Uterus (tissue), 4 donors: ENCODE measurements around the gene GPR55. TPM values are rescaled to one million over a fixed set of nuclear protein-coding genes. Genes with fewer than 3 reads are reported as not detected.

Source experiments
- DNase-seq, 2 donors: peaks; one replicate each; pipeline ENCODE4 v3.0.0-alpha.2; 2019 to 2020
- H3K27ac ChIP-seq, 2 donors: fragments of 200-600 bp; sonication (generic); 1 replicate in 1 of 2; 2 replicates in 1 of 2; pipeline ENCODE4 v1.5.1; 2016 to 2018
- H3K27me3 ChIP-seq, 2 donors: fragments of 200-600 bp; sonication (generic); one replicate each; pipeline ENCODE4 v1.5.1; 2018 to 2019; ENCODE audit warnings: control low read depth in 1 of 2
- H3K36me3 ChIP-seq, 2 donors: fragments of 200-600 bp; sonication (generic); one replicate each; pipeline ENCODE4 v1.5.1; 2019; ENCODE audit warnings: control low read depth in 1 of 2
- H3K4me1 ChIP-seq, 2 donors: fragments of 200-600 bp; sonication (generic); one replicate each; pipeline ENCODE4 v1.5.1; 2018 to 2019; ENCODE audit warnings: control low read depth in 1 of 2
- H3K4me3 ChIP-seq, 2 donors: fragments of 200-600 bp; sonication (generic); 1 replicate in 1 of 2; 2 replicates in 1 of 2; pipeline ENCODE4 v1.5.1; 2018 to 2019; ENCODE audit warnings: mild to moderate bottlenecking in 1 of 2
- H3K9me3 ChIP-seq, 2 donors: fragments of 200-600 bp; sonication (generic); one replicate each; pipeline ENCODE4 v1.5.1; 2019; ENCODE audit warnings: control low read depth in 1 of 2
- POLR2A ChIP-seq, 2 donors: fragments of 450-650 bp; IDR thresholded peaks; one replicate each; pipeline ENCODE4 v1.6.1; 2016; ENCODE audit warnings: antibody characterized with exemption in 2 of 2, mild to moderate bottlenecking in 1 of 2, moderate library complexity in 1 of 2
- intact Hi-C: fragments of 100-400 bp; cut with DNase I; formaldehyde crosslinking; loops from one replicate; pipeline ENCODE4 v1.15.1; 2023; ENCODE audit warnings: low total_unique reads
- total RNA-seq, 4 donors: library from RNA; depleted of rRNA in 3 of 4; stranded (reverse); fragments of >200 nt in 3 of 4; gene quantifications; one replicate each; pipeline versions ENCODE4 v1.1.0 to v1.2.4, GENCODE V29; 2014 to 2023
- TF ChIP-seq, protein P1 (sequence below), 4 experiments: fragments of 200-600 bp in 2 of 4; fragments of 450-650 bp in 2 of 4; sonication (generic) in 2 of 4; IDR thresholded peaks; one replicate each; pipeline ENCODE4 v1.5.1; 2016 to 2019; ENCODE audit warnings: antibody characterized with exemption in 4 of 4, mild to moderate bottlenecking in 2 of 4, moderate library complexity in 1 of 4
- donor health status: DM: yes; HTN: yes; CAD: no.

The GPR55 gene
- total RNA-seq, 4 donors from 2014 or later, result not detected

GRCh38 chr2:230944757-230945372, 19.8 kb upstream of the GPR55 start:
- H3K27me3 ChIP-seq, result no peaks in the 10 kb centered on the region
- H3K9me3 ChIP-seq, result no peaks in the 10 kb centered on the region
- DNase-seq, result no peak
- H3K36me3 ChIP-seq, result no peaks in the 10 kb centered on the region
- H3K4me1 ChIP-seq, result no peaks in the 10 kb centered on the region
- H3K27ac ChIP-seq, result no peak overlapping the region
- no peak overlapping the region for H3K4me3 ChIP-seq
- no peak for TF ChIP-seq POLR2A (IDR thresholded peaks at IDR 0.05)
- TF ChIP-seq, protein P1, sequence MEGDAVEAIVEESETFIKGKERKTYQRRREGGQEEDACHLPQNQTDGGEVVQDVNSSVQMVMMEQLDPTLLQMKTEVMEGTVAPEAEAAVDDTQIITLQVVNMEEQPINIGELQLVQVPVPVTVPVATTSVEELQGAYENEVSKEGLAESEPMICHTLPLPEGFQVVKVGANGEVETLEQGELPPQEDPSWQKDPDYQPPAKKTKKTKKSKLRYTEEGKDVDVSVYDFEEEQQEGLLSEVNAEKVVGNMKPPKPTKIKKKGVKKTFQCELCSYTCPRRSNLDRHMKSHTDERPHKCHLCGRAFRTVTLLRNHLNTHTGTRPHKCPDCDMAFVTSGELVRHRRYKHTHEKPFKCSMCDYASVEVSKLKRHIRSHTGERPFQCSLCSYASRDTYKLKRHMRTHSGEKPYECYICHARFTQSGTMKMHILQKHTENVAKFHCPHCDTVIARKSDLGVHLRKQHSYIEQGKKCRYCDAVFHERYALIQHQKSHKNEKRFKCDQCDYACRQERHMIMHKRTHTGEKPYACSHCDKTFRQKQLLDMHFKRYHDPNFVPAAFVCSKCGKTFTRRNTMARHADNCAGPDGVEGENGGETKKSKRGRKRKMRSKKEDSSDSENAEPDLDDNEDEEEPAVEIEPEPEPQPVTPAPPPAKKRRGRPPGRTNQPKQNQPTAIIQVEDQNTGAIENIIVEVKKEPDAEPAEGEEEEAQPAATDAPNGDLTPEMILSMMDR (IDR thresholded peaks at IDR 0.05), result no peak
- intact Hi-C loops, result no loop called here

DNA sequence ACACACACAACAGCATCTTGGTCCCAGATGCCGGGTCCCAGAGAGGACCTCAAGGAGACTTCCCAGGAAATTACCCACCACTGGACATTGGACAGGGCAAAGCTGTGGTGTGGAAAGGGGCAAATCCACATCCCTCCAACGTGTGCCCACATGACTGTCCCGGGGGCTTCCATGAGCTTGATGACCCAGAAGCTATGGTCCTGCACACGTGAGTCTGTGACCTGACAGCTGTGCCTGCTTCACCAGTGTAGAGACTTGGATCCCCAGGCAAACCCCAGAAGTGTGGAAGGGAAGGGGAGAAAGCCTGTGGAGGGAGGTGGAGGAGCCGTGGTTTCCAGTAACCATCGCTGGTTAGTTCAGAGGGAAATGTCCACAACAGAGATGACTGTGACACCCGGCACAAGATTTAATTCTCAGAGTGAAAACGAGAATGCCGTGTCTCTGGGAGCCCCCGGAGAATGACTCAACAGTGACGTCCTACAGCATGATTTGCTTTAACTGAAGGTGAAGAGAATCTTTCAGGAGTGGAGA, 19.1 kb upstream of the GPR55 start:
- no peak overlapping the region for H3K27ac ChIP-seq
- no peaks in the 10 kb centered on the region for H3K9me3 ChIP-seq
- no peaks in the 10 kb centered on the region for H3K36me3 ChIP-seq
- no peak for DNase-seq
- no peak overlapping the region for H3K4me3 ChIP-seq
- intact Hi-C loops, result no loop called here
- TF ChIP-seq, protein P1 (IDR thresholded peaks at IDR 0.05), result no peak
- no peak for TF ChIP-seq POLR2A (IDR thresholded peaks at IDR 0.05)
- no peaks in the 10 kb centered on the region for H3K4me1 ChIP-seq
- no peaks in the 10 kb centered on the region for H3K27me3 ChIP-seq

- no peaks in the 10 kb centered on the region for H3K36me3 ChIP-seq
- no peaks in the 10 kb centered on the region for H3K9me3 ChIP-seq
- H3K27ac ChIP-seq, result no peak overlapping the region
- H3K27me3 ChIP-seq, result no peaks in the 10 kb centered on the region
- intact Hi-C loops, result no loop called here
- no peak overlapping the region for H3K4me3 ChIP-seq
- no peak for DNase-seq
- TF ChIP-seq, protein P1 (IDR thresholded peaks at IDR 0.05), result no peak
- TF ChIP-seq POLR2A (IDR thresholded peaks at IDR 0.05), result no peak
- H3K4me1 ChIP-seq, result no peaks in the 10 kb centered on the region
These were observed 18.2 kb upstream of the GPR55 start for GRCh38 chr2:230942920-230943896.

GRCh38 chr2:230942371-230942770, 17.3 kb upstream of the GPR55 start:
- Histone ChIP-seq H3K9me3 (no peaks in the 10 kb centered on the region), H3K4me3 (no peak overlapping the region), H3K27me3 (no peaks in the 10 kb centered on the region), H3K4me1 (no peaks in the 10 kb centered on the region), H3K36me3 (no peaks in the 10 kb centered on the region), H3K27ac (no peak overlapping the region)
- intact Hi-C loops, result no loop called here
- DNase-seq, result no peak
- TF ChIP-seq, protein P1 (IDR thresholded peaks at IDR 0.05), result no peak
- no peak for TF ChIP-seq POLR2A (IDR thresholded peaks at IDR 0.05)
